Kidney glomerular epithelial cell (primary cell): ENCODE data around the gene TCERG1L.

Experiments
- DNase-seq: peaks from one replicate; lab custom pipeline; 2025; lab: John Stamatoyannopoulos, UW

Gene TCERG1L

DNA sequence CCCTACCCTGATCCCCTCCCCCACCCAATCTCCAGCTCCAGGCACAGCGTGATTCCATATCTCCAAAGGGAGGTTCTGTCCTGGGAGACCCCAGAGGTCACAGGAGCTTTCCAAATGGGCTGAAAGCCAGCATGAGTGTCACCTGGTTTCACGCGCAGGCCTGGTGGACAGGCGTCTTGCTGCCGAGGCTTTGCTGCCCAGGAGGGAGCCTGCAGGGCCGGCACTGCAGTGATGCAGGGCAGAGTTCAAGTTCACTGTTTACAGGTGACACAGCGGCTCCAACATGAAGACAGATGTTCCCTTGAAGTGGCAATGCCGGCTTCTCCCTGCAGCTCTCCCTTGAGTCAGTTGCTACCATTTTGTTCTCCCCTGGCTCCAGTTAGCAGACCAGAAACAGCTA, 104.3 kb downstream of the TCERG1L start:
- DNase-seq, result no peak

GRCh38 chr10:131206111-131206995, 105.2 kb downstream of the TCERG1L start:
- no peak for DNase-seq

DNA sequence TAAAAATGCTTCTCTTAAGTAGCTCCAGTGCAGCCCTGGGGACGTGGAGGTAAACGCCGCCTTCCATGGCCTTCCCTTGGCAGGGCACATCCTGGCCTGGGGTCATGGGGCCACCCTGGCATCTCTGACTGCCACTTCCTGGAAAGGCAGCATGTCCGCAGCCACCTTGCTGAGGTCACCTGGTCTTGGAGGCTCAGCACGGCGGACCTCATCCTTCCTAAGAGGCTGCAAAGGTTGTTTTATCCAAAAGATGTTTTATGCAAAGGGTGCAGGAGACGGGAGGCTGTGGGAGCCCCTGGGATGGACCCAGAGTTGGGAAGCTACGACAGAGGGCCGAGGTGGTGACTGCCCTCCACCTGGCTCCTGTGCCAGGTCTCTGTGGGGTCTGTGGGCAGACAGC, 106.0 kb downstream of the TCERG1L start:
- DNase-seq, result no peak

DNA sequence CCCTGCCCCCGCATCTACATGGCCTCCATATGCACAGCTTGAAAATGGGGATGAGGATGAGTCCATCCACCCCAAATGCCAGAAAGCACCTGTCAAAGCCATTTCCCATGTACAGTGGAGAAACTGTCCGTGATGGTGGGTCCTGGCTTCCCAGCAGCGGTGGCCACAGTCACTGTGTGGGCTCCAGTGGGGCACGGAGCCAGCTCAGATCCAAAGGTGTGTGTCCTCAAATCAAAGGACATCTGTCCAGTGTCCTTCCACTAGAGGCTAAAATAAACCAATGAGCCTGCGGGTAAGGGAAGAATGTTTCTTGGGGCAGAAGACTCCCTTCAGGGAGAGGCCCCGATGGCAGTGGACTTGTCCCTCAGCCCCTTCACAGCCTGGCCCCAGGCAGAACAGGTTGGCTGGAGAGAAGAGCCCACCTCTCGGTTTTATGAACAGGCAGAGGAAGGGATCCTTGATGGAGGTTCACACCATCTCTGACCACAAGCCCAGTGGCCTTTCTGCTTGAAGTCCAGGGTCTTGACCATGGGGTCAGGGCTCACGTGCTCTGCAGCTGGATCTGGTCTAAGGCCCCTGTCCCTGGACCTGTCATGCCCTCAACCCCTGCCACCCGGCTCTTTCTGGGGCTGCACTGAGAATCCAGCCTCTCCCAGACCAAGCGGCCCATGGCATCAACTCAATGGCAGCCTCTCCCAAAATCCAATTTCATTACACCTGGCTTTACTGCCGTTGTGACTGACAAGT, 106.9 kb downstream of the TCERG1L start:
- DNase-seq, result no peak

DNA sequence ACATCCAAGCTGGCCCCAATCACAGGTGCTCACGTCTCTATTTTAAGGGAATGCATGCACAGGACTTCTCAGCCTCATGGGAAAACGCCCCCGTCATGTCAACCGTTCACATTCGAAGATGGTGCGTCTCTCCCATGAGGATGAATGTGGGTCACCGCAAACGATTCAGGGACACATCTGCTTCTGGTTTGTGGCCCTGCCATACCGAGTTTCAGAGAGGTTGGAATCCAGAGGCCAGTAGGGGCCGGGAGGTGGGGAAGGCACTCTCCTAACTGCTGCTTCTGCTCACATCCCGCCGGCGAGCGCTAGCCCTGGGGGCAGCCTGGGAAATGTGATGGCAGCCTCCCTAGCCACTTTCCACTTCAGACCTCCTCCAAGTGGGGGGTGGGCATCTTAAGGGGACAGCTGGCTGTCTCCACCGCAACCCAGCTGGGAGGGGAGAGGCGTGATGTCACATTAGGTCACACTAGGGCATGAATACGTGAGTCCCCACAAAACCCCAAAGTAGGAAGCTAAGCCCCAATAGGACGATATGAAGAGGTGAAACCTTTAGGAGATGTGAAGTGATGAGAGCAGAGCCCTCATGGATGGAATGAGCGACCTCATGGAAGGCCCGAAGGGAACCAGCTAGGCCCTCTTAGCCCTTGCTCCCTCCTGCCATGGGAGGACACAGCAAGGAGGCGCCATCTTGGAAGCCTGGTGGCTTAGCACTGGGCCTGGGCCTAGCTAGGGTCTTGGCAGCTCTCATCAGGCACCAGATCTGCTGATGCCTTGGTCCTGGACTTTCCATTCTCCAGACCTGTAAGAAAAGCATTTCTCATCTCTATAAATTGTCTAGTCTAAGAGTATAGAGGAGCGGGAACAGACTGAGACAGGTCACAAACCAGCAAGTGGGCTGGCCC, 107.8 kb downstream of the TCERG1L start:
- DNase-seq, result no peak

DNA sequence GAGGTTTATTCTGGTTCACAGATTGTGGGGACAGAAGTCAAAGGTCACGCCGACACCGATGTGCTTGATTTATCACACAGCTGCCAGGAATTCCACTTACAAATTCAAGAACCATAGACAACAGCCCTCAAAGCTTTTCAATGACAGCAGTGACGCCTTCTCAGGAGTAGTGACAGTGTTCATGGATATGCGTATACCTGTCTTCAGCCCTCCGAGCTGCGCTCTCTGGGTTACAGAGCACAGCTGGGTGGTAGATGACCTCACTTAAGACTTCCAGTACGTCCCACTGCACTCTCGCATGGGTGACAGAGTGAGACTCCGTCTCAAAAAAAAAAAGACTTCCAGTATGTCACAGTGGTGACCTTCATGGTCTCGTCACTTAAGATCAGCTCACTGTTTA, 108.5 kb downstream of the TCERG1L start:
- no peak for DNase-seq

DNA sequence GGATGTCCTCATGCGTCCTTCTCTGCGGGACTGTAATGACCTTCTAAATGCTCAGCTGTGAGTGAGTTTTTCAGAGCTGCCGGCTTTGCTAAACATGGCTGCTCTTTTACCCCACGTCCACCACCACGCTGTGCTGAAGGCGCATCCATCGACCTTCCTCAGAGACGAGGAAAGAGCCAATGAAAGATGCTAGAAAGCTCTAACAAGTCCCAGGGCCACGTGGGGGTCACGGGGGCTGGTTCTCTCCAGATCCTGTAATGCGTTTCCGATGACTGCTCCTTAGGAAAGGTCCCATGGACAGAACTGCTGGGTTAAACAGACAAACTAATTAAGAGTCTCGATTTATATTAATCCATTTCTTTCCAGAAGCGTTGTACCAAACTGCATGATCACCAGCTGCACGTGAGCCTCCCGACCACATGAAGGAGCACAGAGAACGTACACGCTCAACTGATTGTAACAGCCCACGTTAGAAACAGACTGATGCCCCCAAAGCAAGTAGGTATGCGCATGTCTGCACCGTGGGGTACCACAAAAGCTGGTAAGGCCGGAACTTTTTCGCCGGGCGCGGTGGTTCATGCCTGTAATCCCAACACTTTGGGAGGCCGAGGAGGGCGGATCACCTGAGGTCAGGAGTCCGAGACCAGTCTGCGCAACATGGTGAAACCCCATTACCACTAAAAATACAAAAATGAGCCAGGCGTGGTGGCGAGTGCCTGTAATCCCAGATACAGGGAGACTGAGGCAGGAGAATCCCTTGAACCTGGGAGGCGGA, 109.6 kb downstream of the TCERG1L start:
- DNase-seq, result no peak

GRCh38 chr10:131200856-131201470, 110.6 kb downstream of the TCERG1L start:
- DNase-seq, result no peak

GRCh38 chr10:131199646-131200045, 111.9 kb downstream of the TCERG1L start:
- no peak for DNase-seq

DNA sequence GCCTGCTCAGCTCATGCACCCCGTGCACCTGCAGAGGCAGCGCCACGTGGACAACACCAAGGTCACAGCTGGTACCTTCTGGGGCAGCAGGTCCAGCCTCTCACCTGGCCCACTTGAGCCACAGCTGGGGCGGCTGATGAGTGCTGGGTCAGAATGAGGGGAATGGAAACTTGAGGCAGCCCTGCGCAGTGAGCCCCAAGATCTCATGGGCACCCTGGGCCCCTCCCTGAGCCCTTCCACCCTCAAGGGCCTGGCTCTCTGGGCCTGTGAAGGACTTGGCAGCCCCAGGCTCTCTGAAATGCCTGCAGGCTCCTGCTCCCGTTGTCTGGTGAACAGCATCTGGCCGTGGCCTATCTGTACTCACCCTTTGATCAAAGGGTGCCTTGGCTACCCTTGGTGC, 112.7 kb downstream of the TCERG1L start:
- DNase-seq, result no peak

GRCh38 chr10:131198401-131198800, 113.1 kb downstream of the TCERG1L start:
- DNase-seq, result no peak

DNA sequence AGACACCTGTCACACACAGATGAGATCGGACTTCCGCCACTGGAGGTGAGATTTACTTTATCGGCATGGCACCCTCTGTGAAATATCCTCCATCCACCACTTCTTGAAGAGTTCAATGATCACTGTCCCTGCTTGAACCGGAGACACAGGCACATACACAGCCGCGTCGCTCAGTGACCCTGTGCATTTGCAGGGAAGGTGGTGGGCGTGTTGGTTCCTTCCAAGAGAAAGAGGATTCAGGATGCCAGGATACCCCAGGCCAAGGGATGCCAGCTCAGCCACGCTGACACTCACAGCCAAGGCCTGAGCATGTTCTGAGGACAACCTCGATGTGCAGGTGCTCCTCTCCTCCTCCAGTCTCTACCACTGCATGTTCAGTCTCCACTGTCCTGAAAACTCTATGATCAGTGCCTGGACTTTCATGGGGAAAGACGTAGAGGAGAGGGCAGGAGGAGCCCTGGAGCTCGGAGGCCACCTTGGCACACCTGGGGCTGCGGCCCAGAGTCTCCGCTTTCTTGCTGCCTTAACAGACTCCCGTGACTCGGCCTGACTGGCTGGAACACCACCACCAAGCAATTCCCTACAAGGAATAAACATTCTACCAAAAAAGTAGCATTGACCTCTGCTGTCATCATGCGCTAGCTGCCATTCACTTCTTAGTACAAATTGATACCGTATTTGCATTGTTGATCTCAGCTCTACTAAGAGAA, 115.2 kb downstream of the TCERG1L start:
- no peak for DNase-seq

- no peak for DNase-seq
Measured at GRCh38 chr10:131195558-131196159, 115.9 kb downstream of the TCERG1L start.

DNA sequence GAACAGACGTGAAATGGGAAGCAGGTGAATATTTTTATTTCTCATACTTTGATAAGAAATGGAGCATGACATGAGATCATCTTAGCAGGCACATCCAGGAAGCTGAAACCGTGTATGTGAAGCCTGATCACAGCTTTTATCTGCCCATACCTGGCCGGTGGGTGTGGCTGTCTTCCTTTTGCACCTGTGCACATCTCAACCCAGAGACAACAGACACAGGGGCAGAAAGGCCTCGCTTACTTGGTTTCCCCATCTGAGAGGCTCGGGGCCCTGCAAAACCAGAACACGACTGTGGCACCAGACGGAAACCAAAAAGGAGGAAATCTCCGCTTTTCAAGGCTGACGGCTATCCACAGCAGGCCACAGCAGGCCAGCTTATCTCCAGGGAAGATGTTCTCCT, 116.4 kb downstream of the TCERG1L start:
- DNase-seq, result no peak

DNA sequence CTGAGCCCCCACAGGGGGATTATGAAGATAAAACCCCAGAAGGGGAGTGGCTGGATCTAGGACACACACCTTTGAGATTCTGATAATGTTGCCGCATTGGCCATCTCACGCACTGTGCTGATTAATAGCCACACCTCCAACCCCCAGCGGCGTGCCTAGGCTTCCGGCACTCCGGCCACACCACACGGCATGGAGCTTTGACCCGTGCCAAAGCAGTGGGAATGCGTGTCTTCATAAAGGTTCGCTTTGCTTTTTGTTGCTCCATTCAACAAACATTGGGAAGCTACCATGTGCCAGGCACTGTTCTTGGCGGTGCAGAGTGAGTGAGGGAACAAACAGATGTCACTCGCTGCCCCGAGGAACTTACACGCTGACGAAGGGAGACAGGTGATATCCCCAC, 117.6 kb downstream of the TCERG1L start:
- no peak for DNase-seq

DNA sequence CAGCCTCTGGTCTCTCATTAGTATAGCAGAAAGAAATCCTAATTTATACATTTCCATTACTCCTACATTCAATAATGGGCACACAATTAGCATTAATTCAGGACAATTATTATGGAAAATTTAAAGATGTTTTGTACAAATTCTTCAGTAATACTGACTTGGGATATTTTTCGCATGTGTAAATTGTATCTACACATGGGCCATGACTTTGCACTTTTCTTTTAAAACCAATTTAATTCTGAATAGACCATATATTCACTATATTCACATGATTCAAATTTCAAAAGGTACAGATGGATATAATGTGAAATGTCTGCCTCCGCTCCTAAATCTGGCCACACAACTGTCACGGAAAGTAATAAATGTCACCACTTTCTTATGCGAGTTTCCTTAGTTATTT, 123.0 kb downstream of the TCERG1L start:
- no peak for DNase-seq

- no peak for DNase-seq
Measured at GRCh38 chr10:131187926-131188325, 123.6 kb downstream of the TCERG1L start.

- DNase-seq, result no peak
Measured at GRCh38 chr10:131187274-131187673, 124.2 kb downstream of the TCERG1L start.

- no peak for DNase-seq
Measured at GRCh38 chr10:131186547-131187253, 124.8 kb downstream of the TCERG1L start.
